CD4-positive, alpha-beta T cell treated with Interleukin-10 for 1 hour (primary cell): ENCODE results near the gene FSD1.
"Not testable (repeated sequence)": the region's sequence is repeated elsewhere in the genome, so short reads cannot be mapped to it uniquely, and the experiment has no call there.

ENCODE experiments used
- DNase-seq: peaks from one replicate; pipeline ENCODE4 v3.0.0-alpha.2; 2020

FSD1 gene

GRCh38 chr19:4304538-4305256, at the start of gene FSD1:
FSD1 (plus strand) TSS chr19:4304598; CDS start chr19:4304747, 149 bp downstream.
- DNase-seq, result peak; percentile 57

GRCh38 chr19:4256563-4256962, 47.8 kb upstream of the FSD1 start:
- DNase-seq, result no peak

GRCh38 chr19:4257025-4257424, 47.4 kb upstream of the FSD1 start:
- DNase-seq, result no peak

GRCh38 chr19:4258181-4258580, 46.2 kb upstream of the FSD1 start:
- DNase-seq, result no peak

GRCh38 chr19:4260613-4261191, 43.7 kb upstream of the FSD1 start:
- no peak for DNase-seq

- DNase-seq, result peak; percentile 30
Measured at GRCh38 chr19:4264812-4265211, 39.6 kb upstream of the FSD1 start.

GRCh38 chr19:4266253-4267000, 38.0 kb upstream of the FSD1 start:
- DNase-seq, result no peak

GRCh38 chr19:4267101-4267900, 37.1 kb upstream of the FSD1 start:
- DNase-seq, result peak; percentile 59

- DNase-seq, result no peak
Measured at GRCh38 chr19:4267901-4268815, 36.2 kb upstream of the FSD1 start.

GRCh38 chr19:4268816-4269430, 35.5 kb upstream of the FSD1 start:
- DNase-seq, result no peak

GRCh38 chr19:4272894-4273293, 31.5 kb upstream of the FSD1 start:
- DNase-seq, result no peak

- not testable (repeated sequence) for DNase-seq
Measured at GRCh38 chr19:4274321-4274686, 30.1 kb upstream of the FSD1 start.

- no peak for DNase-seq
Measured at GRCh38 chr19:4277191-4277696, 27.2 kb upstream of the FSD1 start.

- DNase-seq, result no peak
Measured at GRCh38 chr19:4278010-4278409, 26.4 kb upstream of the FSD1 start.

GRCh38 chr19:4278419-4279266, 25.8 kb upstream of the FSD1 start, which contains the start of gene SHD:
SHD (plus strand) TSS chr19:4279266; CDS start chr19:4280064, 798 bp downstream.
- DNase-seq, result no peak

GRCh38 chr19:4279267-4279529, 25.2 kb upstream of the FSD1 start:
- no peak for DNase-seq

GRCh38 chr19:4279530-4280422, 24.6 kb upstream of the FSD1 start:
- no peak for DNase-seq

GRCh38 chr19:4284176-4284958, 20.0 kb upstream of the FSD1 start:
- no peak for DNase-seq

GRCh38 chr19:4284974-4285373, 19.4 kb upstream of the FSD1 start:
- no peak for DNase-seq
